Measurements from ENCODE around the gene CDK16. TPM values are rescaled to one million over a fixed set of nuclear protein-coding genes. Genes with fewer than 3 reads are reported as not detected.
"Not testable (repeated sequence)": the region's sequence is repeated elsewhere in the genome, so short reads cannot be mapped to it uniquely, and the experiment has no call there.

CDK16 gene
- total and polyA plus RNA-seq, 9 of the 15 experiments (the other 6 are each of a cell fraction or from before 2014, with no cell fraction given) = 3.9 to 104 (median 57.5) TPM

GRCh38 chrX:47250017-47250347, 31.5 kb downstream of the CDK16 start:
- no peak overlapping the region for H3K9ac ChIP-seq (ENCODE audit: insufficient read depth in 1 of 2, low read depth in 2 of 2, low read length in 2 of 2)
- H3K4me2 ChIP-seq (ENCODE audit: insufficient read depth, low read length) = no peak overlapping the region
- H3K4me3 ChIP-seq = no peak overlapping the region
- no peak overlapping the region for H3K27ac ChIP-seq (ENCODE audit: extremely low read depth, low read depth, low read length)
- FAIRE-seq (no peak), ATAC-seq (no peak), DNase-seq (ENCODE audit: extremely low read depth in 1 of 4, low spot score in 3 of 4) (no peak)
- WGBS (ENCODE audit: insufficient coverage, low coverage, missing lambda C conversion rate) = 25% methylated on average over 3 of the region's 6 CpGs
- no peaks in the 10 kb centered on the region; a peak in 1 of 5 replicates for H3K4me1 ChIP-seq (replicated peaks in 1 of 2; ENCODE audit: control insufficient read depth in 2 of 2, insufficient read depth in 2 of 2, low read length in 2 of 2)
- ChIA-PET CTCF (ENCODE audit: low intra/inter-chr PET ratio) (no interaction called here), POLR2A (no interaction called here)
- no peaks in the 10 kb centered on the region for H3K9me3 ChIP-seq (replicated peaks; ENCODE audit: control insufficient read depth, insufficient read depth, low read depth, low read length)
- intact Hi-C loops (cut with micrococcal nuclease) (no loop called here), in situ Hi-C loops (cut with MboI) (no loop called here)
- H3K36me3 ChIP-seq (ENCODE audit: control insufficient read depth, insufficient read depth, low read length) = no peaks in the 10 kb centered on the region
- H3K79me2 ChIP-seq (ENCODE audit: control insufficient read depth, insufficient read depth, low read length) = no peaks in the 10 kb centered on the region
- H3K27me3 ChIP-seq (ENCODE audit: control insufficient read depth in 2 of 2, insufficient read depth in 2 of 2, low read length in 2 of 2) = no peaks in the 10 kb centered on the region
- H3K9me1 ChIP-seq (ENCODE audit: control insufficient read depth, insufficient read depth, low read length) = no peaks in the 10 kb centered on the region
- TF ChIP-seq MBD2 (IDR thresholded peaks at IDR 0.05; ENCODE audit: borderline replicate concordance, low read depth) (no peak), RAD51 (IDR thresholded peaks at IDR 0.05; ENCODE audit: borderline replicate concordance, low read depth) (no peak), CGGBP1 (CRISPR knock-in tag; IDR thresholded peaks at IDR 0.05) (no peak), FOXP1 (CRISPR knock-in tag; IDR thresholded peaks at IDR 0.05) (no peak), DIDO1 (tag; IDR thresholded peaks at IDR 0.05; ENCODE audit: low read depth) (no peak), LARP7 (IDR thresholded peaks at IDR 0.05) (no peak), HLTF (IDR thresholded peaks at IDR 0.05) (no peak), BMI1 (IDR thresholded peaks at IDR 0.05; ENCODE audit: low read length) (no peak), CCAR2 (IDR thresholded peaks at IDR 0.05; ENCODE audit: low read depth, low read length) (no peak), ID3 (CRISPR knock-in tag; IDR thresholded peaks at IDR 0.05) (no peak), ID3 (tag; IDR thresholded peaks at IDR 0.05) (no peak), TBL1XR1 (IDR thresholded peaks at IDR 0.05; ENCODE audit: low read length in 2 of 2) (no peak), CAMTA2 (CRISPR knock-in tag; conservative IDR thresholded peaks at IDR 0.05) (no peak), TRIM24 (IDR thresholded peaks at IDR 0.05) (no peak), TEAD2 (tag; IDR thresholded peaks at IDR 0.05) (no peak), DLX4 (CRISPR knock-in tag; IDR thresholded peaks at IDR 0.05) (no peak), TCF15 (CRISPR knock-in tag; IDR thresholded peaks at IDR 0.05) (no peak), IFI16 (CRISPR knock-in tag; IDR thresholded peaks at IDR 0.05) (no peak), GATA2 (CRISPR knock-in tag; IDR thresholded peaks at IDR 0.05) (no peak), ZNF384 (IDR thresholded peaks at IDR 0.05; ENCODE audit: low read depth, low read length) (no peak)
- no peak overlapping the region for H2AFZ ChIP-seq (ENCODE audit: low read depth, low read length)
- no TSS peak for BruUV-seq (replicated peaks)
- H4K20me1 ChIP-seq (replicated peaks; ENCODE audit: control insufficient read depth, insufficient read depth, low read length) = no peaks in the 10 kb centered on the region

GRCh38 chrX:47257620-47258019, 39.1 kb downstream of the CDK16 start:
- H3K4me2 ChIP-seq (ENCODE audit: insufficient read depth, low read length); H4K20me1 ChIP-seq (replicated peaks; ENCODE audit: control insufficient read depth, insufficient read depth, low read length); in situ Hi-C loops (cut with MboI); intact Hi-C loops (cut with micrococcal nuclease); H3K27ac ChIP-seq (ENCODE audit: extremely low read depth, low read depth, low read length); BruUV-seq (replicated peaks); H3K79me2 ChIP-seq (ENCODE audit: control insufficient read depth, insufficient read depth, low read length); FAIRE-seq; H3K4me1 ChIP-seq (replicated peaks in 1 of 2; ENCODE audit: control insufficient read depth in 2 of 2, insufficient read depth in 2 of 2, low read length in 2 of 2); H3K36me3 ChIP-seq (ENCODE audit: control insufficient read depth, insufficient read depth, low read length); H3K4me3 ChIP-seq; H3K27me3 ChIP-seq (ENCODE audit: control insufficient read depth in 2 of 2, insufficient read depth in 2 of 2, low read length in 2 of 2); H3K9me3 ChIP-seq (replicated peaks; ENCODE audit: control insufficient read depth, insufficient read depth, low read depth, low read length); H3K9me1 ChIP-seq (ENCODE audit: control insufficient read depth, insufficient read depth, low read length); DNase-seq (ENCODE audit: extremely low read depth in 1 of 4, low spot score in 3 of 4); H3K9ac ChIP-seq (ENCODE audit: insufficient read depth in 1 of 2, low read depth in 2 of 2, low read length in 2 of 2); H2AFZ ChIP-seq (ENCODE audit: low read depth, low read length); CTCF ChIA-PET (ENCODE audit: low intra/inter-chr PET ratio); ATAC-seq: not testable (repeated sequence)
- POLR2A ChIA-PET = interaction anchor here (0.7 kb wide), 1 partner anchor 299 kb away, joined by 3 read pairs; no protein-coding TSS in a partner anchor
- 2% methylated on average over 12 of the region's 12 CpGs for WGBS (ENCODE audit: insufficient coverage, low coverage, missing lambda C conversion rate)
